ENCODE measurements around the gene WSCD1. TPM values are rescaled to one million over a fixed set of nuclear protein-coding genes. Genes with fewer than 3 reads are reported as not detected.

The WSCD1 gene
- total RNA-seq, 1 experiment from 2014 or later = 0.57 TPM

GRCh38 chr17:6085812-6086211, 15.6 kb downstream of the WSCD1 start:
- no peak for DNase-seq (ENCODE audit: low spot score)

GRCh38 chr17:6086603-6087400, 16.6 kb downstream of the WSCD1 start:
- no peak for DNase-seq (ENCODE audit: low spot score)

- no peak for DNase-seq (ENCODE audit: low spot score)
Observed at GRCh38 chr17:6088141-6088540, 18.0 kb downstream of the WSCD1 start.

GRCh38 chr17:6090253-6090652, 20.1 kb downstream of the WSCD1 start:
- DNase-seq (ENCODE audit: low spot score) = no peak

- DNase-seq (ENCODE audit: low spot score) = no peak
Observed at GRCh38 chr17:6092182-6092902, 22.2 kb downstream of the WSCD1 start.

GRCh38 chr17:6092903-6093468, 22.8 kb downstream of the WSCD1 start:
- DNase-seq (ENCODE audit: low spot score) = no peak

- DNase-seq (ENCODE audit: low spot score) = no peak
Observed at GRCh38 chr17:6094453-6094852, 24.3 kb downstream of the WSCD1 start.

GRCh38 chr17:6094926-6095325, 24.7 kb downstream of the WSCD1 start:
- no peak for DNase-seq (ENCODE audit: low spot score)

GRCh38 chr17:6095501-6095900, 25.3 kb downstream of the WSCD1 start:
- no peak for DNase-seq (ENCODE audit: low spot score)

GRCh38 chr17:6096201-6097004, 26.2 kb downstream of the WSCD1 start:
- no peak for DNase-seq (ENCODE audit: low spot score)

- DNase-seq (ENCODE audit: low spot score) = no peak
Observed at GRCh38 chr17:6097005-6097279, 26.8 kb downstream of the WSCD1 start.

GRCh38 chr17:6098050-6098822, 28.1 kb downstream of the WSCD1 start:
- DNase-seq (ENCODE audit: low spot score) = no peak

- DNase-seq (ENCODE audit: low spot score) = no peak
Observed at GRCh38 chr17:6098823-6099180, 28.6 kb downstream of the WSCD1 start.

GRCh38 chr17:6099492-6099891, 29.3 kb downstream of the WSCD1 start:
- no peak for DNase-seq (ENCODE audit: low spot score)

- DNase-seq (ENCODE audit: low spot score) = no peak
Observed at GRCh38 chr17:6100146-6100545, 30.0 kb downstream of the WSCD1 start.

GRCh38 chr17:6100891-6101500, 30.8 kb downstream of the WSCD1 start:
- DNase-seq (ENCODE audit: low spot score) = no peak

- no peak for DNase-seq (ENCODE audit: low spot score)
Observed at GRCh38 chr17:6101706-6102105, 31.5 kb downstream of the WSCD1 start.

GRCh38 chr17:6102615-6103014, 32.4 kb downstream of the WSCD1 start:
- no peak for DNase-seq (ENCODE audit: low spot score)

GRCh38 chr17:6104956-6105648, 34.9 kb downstream of the WSCD1 start:
- DNase-seq (ENCODE audit: low spot score) = no peak

GRCh38 chr17:6105649-6106007, 35.4 kb downstream of the WSCD1 start:
- no peak for DNase-seq (ENCODE audit: low spot score)

GRCh38 chr17:6106212-6106611, 36.0 kb downstream of the WSCD1 start:
- no peak for DNase-seq (ENCODE audit: low spot score)
